HepG2 (cell line): ENCODE results near the gene TFRC. TPM values are rescaled to one million over a fixed set of nuclear protein-coding genes. Genes with fewer than 3 reads are reported as not detected.

Experiments
- ESRRA ChIP-seq: sonication (generic); formaldehyde crosslinking; IDR thresholded peaks from 2 replicates; pipeline ENCODE4 v1.5.1; 2020; ENCODE audit warnings: mild to moderate bottlenecking, low read depth, missing genetic modification reagents
- FOSL2 ChIP-seq: sonication (generic); formaldehyde crosslinking; IDR thresholded peaks from 2 replicates; pipeline ENCODE4 v1.4.0; 2020; ENCODE audit warnings: missing genetic modification reagents
- KIAA2018 ChIP-seq: sonication (generic); formaldehyde crosslinking; IDR thresholded peaks from 2 replicates; pipeline ENCODE4 v1.5.0; 2020; ENCODE audit warnings: mild to moderate bottlenecking, missing genetic modification reagents, borderline replicate concordance
- KMT2A ChIP-seq: sonication (generic); formaldehyde crosslinking; IDR thresholded peaks from 2 replicates; pipeline ENCODE4 v1.4.0; 2020; ENCODE audit warnings: missing genetic modification reagents
- MXI1 ChIP-seq: IDR thresholded peaks from 3 replicates; pipeline ENCODE4 v1.6.1; 2012; ENCODE audit warnings: low read depth, low read length, inconsistent platforms, borderline replicate concordance
- RARA ChIP-seq: IDR thresholded peaks from 2 replicates; pipeline ENCODE4 v1.6.1; 2016; ENCODE audit warnings: missing genetic modification reagents, missing compliant biosample characterization
- REPIN1 ChIP-seq: sonication (generic); formaldehyde crosslinking; IDR thresholded peaks from 2 replicates; pipeline ENCODE4 v1.8.0; 2022; ENCODE audit warnings: missing genetic modification reagents, low read depth, mild to moderate bottlenecking, borderline replicate concordance
- SRF ChIP-seq: IDR thresholded peaks from 2 replicates; pipeline ENCODE4 v1.6.1; 2011; ENCODE audit warnings: mild to moderate bottlenecking, low read depth, low read length, moderate library complexity
- SRSF1 ChIP-seq: fragments of 200-400 bp; formaldehyde crosslinking; optimal IDR thresholded peaks from 2 replicates; pipeline ENCODE3; 2017; ENCODE audit warnings: mild to moderate bottlenecking, low read depth, low read length, moderate library complexity
- TCF7 ChIP-seq: sonication (generic); IDR thresholded peaks from 2 replicates; pipeline ENCODE4 v1.6.1; 2016; ENCODE audit warnings: antibody characterized with exemption, low read depth
- TFDP1 ChIP-seq: IDR thresholded peaks from 2 replicates; pipeline ENCODE4 v1.6.1; 2016; ENCODE audit warnings: missing compliant biosample characterization, missing genetic modification reagents, borderline replicate concordance
- TMF1 ChIP-seq: sonication (generic); formaldehyde crosslinking; IDR thresholded peaks from 2 replicates; pipeline ENCODE4 v1.8.1; 2022; ENCODE audit warnings: low read depth, missing genetic modification reagents
- ZBTB25 ChIP-seq: IDR thresholded peaks from 2 replicates; pipeline ENCODE4 v1.6.1; 2018; ENCODE audit warnings: missing genetic modification reagents
- ZC3H4 ChIP-seq: sonication (generic); formaldehyde crosslinking; IDR thresholded peaks from 2 replicates; pipeline ENCODE4 v1.4.0; 2020; ENCODE audit warnings: missing genetic modification reagents, borderline replicate concordance
- ZFP1 ChIP-seq: IDR thresholded peaks from 2 replicates; pipeline ENCODE4 v1.6.1; 2016
- ZFP82 ChIP-seq: sonication (generic); formaldehyde crosslinking; IDR thresholded peaks from 2 replicates; pipeline ENCODE4 v1.5.1; 2020; ENCODE audit warnings: mild to moderate bottlenecking, missing genetic modification reagents, borderline replicate concordance
- ZNF20 ChIP-seq: sonication (generic); formaldehyde crosslinking; IDR thresholded peaks from 2 replicates; pipeline ENCODE4 v1.4.0; 2020; ENCODE audit warnings: mild to moderate bottlenecking, moderate library complexity, missing genetic modification reagents
- ZNF564 ChIP-seq: sonication (generic); formaldehyde crosslinking; IDR thresholded peaks from 2 replicates; pipeline ENCODE4 v1.8.1; 2023; ENCODE audit warnings: mild to moderate bottlenecking, missing genetic modification reagents
- ZNF577 ChIP-seq: sonication (generic); formaldehyde crosslinking; IDR thresholded peaks from 2 replicates; pipeline ENCODE4 v1.4.0; 2020; ENCODE audit warnings: mild to moderate bottlenecking, low read depth, missing genetic modification reagents, borderline replicate concordance
- ZNF660 ChIP-seq: sonication (generic); formaldehyde crosslinking; IDR thresholded peaks from 2 replicates; pipeline ENCODE4 v1.5.1; 2020; ENCODE audit warnings: mild to moderate bottlenecking, low read depth, missing genetic modification reagents, borderline replicate concordance
- polyA plus RNA-seq, 8 experiments: library from polyadenylated mRNA; depleted of rRNA in 3 of 8; stranded (reverse) in 7 of 8; unstranded in 1 of 8; fragments of >200 nt; fragmentation: Illumina TruSeq in 4 of 8; extraction: Trizol in 4 of 8; gene quantifications; 2 replicates each; pipeline versions ENCODE4 v1.2.1 to v1.2.3, GENCODE V29; 2011 to 2016; ENCODE audit warnings: low read depth in 4 of 8, missing spikeins in 1 of 8, mixed read lengths in 1 of 8; ENCODE audit not compliant: insufficient read depth in 1 of 8
- total RNA-seq, 5 experiments: library from RNA; depleted of rRNA; stranded (reverse); fragments of >200 nt; fragmentation: Illumina TruSeq; extraction: Trizol; gene quantifications; 2 replicates each; pipeline ENCODE4 v1.2.3, GENCODE V29; 2016; ENCODE audit warnings: low read depth in 1 of 5

The TFRC gene
- total and polyA plus RNA-seq, 2 of the 13 experiments (the other 11 are each of a cell fraction or from before 2014, with no cell fraction given) = 188 to 274 TPM

- TF ChIP-seq ZNF577 (CRISPR knock-in tag) (no peak), ZBTB25 (CRISPR knock-in tag) (peak; percentile 92), RARA (CRISPR knock-in tag) (peak; percentile 100), ZFP1 (CRISPR knock-in tag) (peak; percentile 94; the same call in 1 of the 2 replicates), ZNF660 (CRISPR knock-in tag) (no peak), SRF (no peak), ESRRA (CRISPR knock-in tag) (peak; percentile 98), ZNF20 (CRISPR knock-in tag) (no peak), MXI1 (peak; percentile 21; the same call in 1 of the 3 replicates), TFDP1 (CRISPR knock-in tag) (no peak; the same call in 1 of the 2 replicates), TMF1 (CRISPR knock-in tag) (no peak), ZNF564 (CRISPR knock-in tag) (peak; percentile 89), FOSL2 (CRISPR knock-in tag) (peak; percentile 93), KIAA2018 (CRISPR knock-in tag) (no peak), ZFP82 (no peak), KMT2A (CRISPR knock-in tag) (peak; percentile 79), SRSF1 (no peak), REPIN1 (CRISPR knock-in tag) (peak; percentile 99), ZC3H4 (CRISPR knock-in tag) (no peak), TCF7 (peak; percentile 30; the same call in 1 of the 2 replicates)
Observed at GRCh38 chr3:196055683-196056270, 26.1 kb downstream of the TFRC start (continued).
